ENCODE measurements around the gene CMPK1. TPM values are rescaled to one million over a fixed set of nuclear protein-coding genes. Genes with fewer than 3 reads are reported as not detected.
A peak's percentile ranks its signal among the peaks of the same experiment; 100 is the strongest.

Gene CMPK1
- total and polyA plus RNA-seq, 2 experiments from 2014 or later, result 114 to 206 TPM

DNA sequence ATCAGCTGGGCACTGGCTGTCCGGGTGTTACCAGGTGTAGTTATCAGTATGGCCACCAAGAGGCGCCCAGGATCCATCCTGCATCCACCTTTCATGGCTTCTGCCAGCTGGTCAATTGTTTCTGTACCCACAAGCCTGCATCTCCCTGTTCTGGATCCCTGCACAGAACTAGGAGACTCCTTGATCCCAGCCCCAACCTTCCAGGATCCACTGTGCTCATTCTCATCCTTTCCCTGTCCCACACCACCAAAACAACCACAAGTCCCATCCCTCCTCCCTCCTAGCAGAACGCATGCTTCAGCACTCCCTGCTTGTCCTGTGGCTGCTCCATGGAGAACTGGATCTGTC is 55.3 kb downstream of the CMPK1 start:
- Histone ChIP-seq H3K4me3 (no peak overlapping the region), H3K9me3 (ENCODE audit: low read depth) (no peaks in the 10 kb centered on the region), H3K4me1 (ENCODE audit: insufficient read depth) (peaks cover 15% of the 10 kb centered on the region), H2AFZ (no peak overlapping the region), H3K27ac (no peak overlapping the region), H4K20me1 (ENCODE audit: insufficient read depth, poor library complexity, severe bottlenecking) (no peaks in the 10 kb centered on the region), H3K36me3 (replicated peaks; ENCODE audit: insufficient read depth, low read depth) (no peaks in the 10 kb centered on the region), H3K79me2 (no peaks in the 10 kb centered on the region), H3K9me2 (replicated peaks; ENCODE audit: insufficient read depth) (no peaks in the 10 kb centered on the region), H3K4me2 (no peak overlapping the region), H3K27me3 (no peaks in the 10 kb centered on the region)
- TF ChIP-seq EZH2 (IDR thresholded peaks at IDR 0.05; ENCODE audit: borderline replicate concordance) (no peak), EZH2phosphoT487 (IDR thresholded peaks at IDR 0.05; ENCODE audit: low read depth, severe bottlenecking, unreplicated experiment) (no peak)
- TF ChIP-seq, protein P1, sequence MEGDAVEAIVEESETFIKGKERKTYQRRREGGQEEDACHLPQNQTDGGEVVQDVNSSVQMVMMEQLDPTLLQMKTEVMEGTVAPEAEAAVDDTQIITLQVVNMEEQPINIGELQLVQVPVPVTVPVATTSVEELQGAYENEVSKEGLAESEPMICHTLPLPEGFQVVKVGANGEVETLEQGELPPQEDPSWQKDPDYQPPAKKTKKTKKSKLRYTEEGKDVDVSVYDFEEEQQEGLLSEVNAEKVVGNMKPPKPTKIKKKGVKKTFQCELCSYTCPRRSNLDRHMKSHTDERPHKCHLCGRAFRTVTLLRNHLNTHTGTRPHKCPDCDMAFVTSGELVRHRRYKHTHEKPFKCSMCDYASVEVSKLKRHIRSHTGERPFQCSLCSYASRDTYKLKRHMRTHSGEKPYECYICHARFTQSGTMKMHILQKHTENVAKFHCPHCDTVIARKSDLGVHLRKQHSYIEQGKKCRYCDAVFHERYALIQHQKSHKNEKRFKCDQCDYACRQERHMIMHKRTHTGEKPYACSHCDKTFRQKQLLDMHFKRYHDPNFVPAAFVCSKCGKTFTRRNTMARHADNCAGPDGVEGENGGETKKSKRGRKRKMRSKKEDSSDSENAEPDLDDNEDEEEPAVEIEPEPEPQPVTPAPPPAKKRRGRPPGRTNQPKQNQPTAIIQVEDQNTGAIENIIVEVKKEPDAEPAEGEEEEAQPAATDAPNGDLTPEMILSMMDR (IDR thresholded peaks at IDR 0.05; ENCODE audit: poor library complexity), result peak; percentile 68
- 28% methylated on average over 3 of the region's 3 CpGs for WGBS (ENCODE audit: low lambda C conversion rate, missing lambda C conversion rate)
- DNase-seq (ENCODE audit: low spot score), result peak; percentile 73

DNA sequence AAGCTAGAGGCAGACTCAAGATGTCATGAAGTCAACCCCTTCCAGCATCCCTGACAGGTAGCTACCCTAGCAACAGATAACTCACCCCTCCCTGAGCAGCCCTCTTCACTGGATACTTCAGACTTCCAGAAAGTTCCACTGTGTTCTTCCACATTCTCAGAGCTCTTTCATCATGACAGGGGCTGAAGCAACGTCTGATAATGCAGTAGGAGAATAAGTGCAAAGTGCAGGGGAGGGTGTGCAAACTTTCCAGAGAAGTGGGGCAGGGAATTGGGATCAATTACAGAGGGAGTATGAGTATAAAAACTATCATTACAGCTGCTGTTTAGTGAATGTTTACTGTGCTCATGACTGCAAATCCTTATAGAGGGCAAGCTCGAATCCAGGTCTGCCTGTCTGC is 56.1 kb downstream of the CMPK1 start:
- Histone ChIP-seq H3K9me3 (ENCODE audit: low read depth) (no peaks in the 10 kb centered on the region), H3K27ac (peak overlapping the region; percentile 44), H3K4me1 (ENCODE audit: insufficient read depth) (peaks cover 15% of the 10 kb centered on the region), H3K79me2 (no peaks in the 10 kb centered on the region), H4K20me1 (ENCODE audit: insufficient read depth, poor library complexity, severe bottlenecking) (no peaks in the 10 kb centered on the region), H3K27me3 (no peaks in the 10 kb centered on the region), H3K4me2 (no peak overlapping the region), H3K9me2 (replicated peaks; ENCODE audit: insufficient read depth) (no peaks in the 10 kb centered on the region), H3K4me3 (no peak overlapping the region), H3K36me3 (replicated peaks; ENCODE audit: insufficient read depth, low read depth) (no peaks in the 10 kb centered on the region), H2AFZ (no peak overlapping the region)
- no peak for DNase-seq (ENCODE audit: low spot score)
- TF ChIP-seq, protein P1 (IDR thresholded peaks at IDR 0.05; ENCODE audit: poor library complexity), result no peak
- no peak for TF ChIP-seq EZH2 (IDR thresholded peaks at IDR 0.05; ENCODE audit: borderline replicate concordance)
- TF ChIP-seq EZH2phosphoT487 (IDR thresholded peaks at IDR 0.05; ENCODE audit: low read depth, severe bottlenecking, unreplicated experiment), result no peak
- WGBS (ENCODE audit: low lambda C conversion rate, missing lambda C conversion rate), result 36% methylated on average over 2 of the region's 2 CpGs

DNA sequence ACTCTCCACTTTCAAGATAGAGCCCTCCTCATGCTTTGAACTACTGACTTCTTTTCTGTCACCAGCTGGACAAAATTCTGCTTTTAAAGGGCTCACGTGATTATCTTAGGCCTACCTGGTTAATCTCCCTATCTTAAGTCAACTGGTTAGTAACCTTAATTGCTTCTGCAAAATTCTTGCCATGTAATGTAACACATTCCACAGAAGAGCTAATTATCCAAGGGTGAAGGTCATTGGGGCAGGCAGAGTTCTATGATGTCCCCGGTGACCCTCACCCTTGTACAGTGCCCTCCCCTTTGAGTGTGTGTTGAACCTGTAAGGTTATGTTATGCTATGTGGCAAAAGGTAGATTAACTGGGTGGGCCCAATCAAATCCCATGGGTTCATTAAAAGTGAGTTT is 57.3 kb downstream of the CMPK1 start:
- Histone ChIP-seq H3K4me3 (no peak overlapping the region), H3K79me2 (no peaks in the 10 kb centered on the region), H3K36me3 (replicated peaks; ENCODE audit: insufficient read depth, low read depth) (no peaks in the 10 kb centered on the region), H3K27me3 (no peaks in the 10 kb centered on the region), H3K9me3 (ENCODE audit: low read depth) (no peaks in the 10 kb centered on the region), H3K4me2 (no peak overlapping the region), H3K4me1 (ENCODE audit: insufficient read depth) (peaks cover 15% of the 10 kb centered on the region), H3K27ac (peak overlapping the region; percentile 44), H3K9me2 (replicated peaks; ENCODE audit: insufficient read depth) (no peaks in the 10 kb centered on the region), H4K20me1 (ENCODE audit: insufficient read depth, poor library complexity, severe bottlenecking) (no peaks in the 10 kb centered on the region), H2AFZ (no peak overlapping the region)
- TF ChIP-seq EZH2 (IDR thresholded peaks at IDR 0.05; ENCODE audit: borderline replicate concordance) (no peak), EZH2phosphoT487 (IDR thresholded peaks at IDR 0.05; ENCODE audit: low read depth, severe bottlenecking, unreplicated experiment) (no peak)
- TF ChIP-seq, protein P1 (IDR thresholded peaks at IDR 0.05; ENCODE audit: poor library complexity), result no peak
- 39% methylated on average over 2 of the region's 2 CpGs for WGBS (ENCODE audit: low lambda C conversion rate, missing lambda C conversion rate)
- DNase-seq (ENCODE audit: low spot score), result peak; percentile 49

DNA sequence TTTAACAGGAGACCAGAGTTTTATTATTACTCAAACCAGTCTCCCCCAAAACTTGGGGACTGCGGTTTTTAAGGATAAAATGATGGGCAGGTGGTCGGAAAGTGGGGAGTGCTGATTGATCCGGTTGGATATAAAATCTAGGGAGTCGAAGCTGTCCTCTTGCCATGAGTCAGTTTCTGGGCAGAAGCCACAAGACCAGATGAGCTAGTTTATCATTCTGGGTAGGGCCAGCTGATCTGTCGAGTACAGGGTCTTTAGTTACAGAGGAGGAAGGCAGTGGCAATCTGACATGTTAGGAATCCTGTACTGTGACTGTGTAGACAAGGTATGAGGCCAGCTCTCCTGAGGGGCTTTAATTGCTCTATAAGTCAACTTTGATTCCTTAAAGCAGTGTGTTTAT is 59.6 kb downstream of the CMPK1 start:
- Histone ChIP-seq H3K36me3 (replicated peaks; ENCODE audit: insufficient read depth, low read depth) (no peaks in the 10 kb centered on the region), H3K9me2 (replicated peaks; ENCODE audit: insufficient read depth) (no peaks in the 10 kb centered on the region), H3K4me2 (no peak overlapping the region), H3K27me3 (no peaks in the 10 kb centered on the region), H3K9me3 (ENCODE audit: low read depth) (no peaks in the 10 kb centered on the region), H3K4me1 (ENCODE audit: insufficient read depth) (peaks cover 7% of the 10 kb centered on the region), H2AFZ (no peak overlapping the region), H3K4me3 (no peak overlapping the region), H3K79me2 (no peaks in the 10 kb centered on the region), H4K20me1 (ENCODE audit: insufficient read depth, poor library complexity, severe bottlenecking) (no peaks in the 10 kb centered on the region), H3K27ac (no peak overlapping the region)
- TF ChIP-seq EZH2phosphoT487 (IDR thresholded peaks at IDR 0.05; ENCODE audit: low read depth, severe bottlenecking, unreplicated experiment) (no peak), EZH2 (IDR thresholded peaks at IDR 0.05; ENCODE audit: borderline replicate concordance) (no peak)
- TF ChIP-seq, protein P1 (IDR thresholded peaks at IDR 0.05; ENCODE audit: poor library complexity), result no peak
- no peak for DNase-seq (ENCODE audit: low spot score)
- WGBS (ENCODE audit: low lambda C conversion rate, missing lambda C conversion rate), result 75% methylated on average over 5 of the region's 5 CpGs

Data from hepatocyte (in vitro differentiated cells).